Stimulated activated CD4-positive, alpha-beta T cell treated with anti-CD3 and anti-CD28 coated beads, Interleukin-1b, Interleukin-23, amount 100 ng/mL, for 1 hour (primary cell): Measurements from ENCODE around the gene MICAL2.

Experiments used
- DNase-seq, 2 donors: peaks; one replicate each; pipeline ENCODE4 v3.0.0-alpha.2; 2020; ENCODE audit warnings: low read depth in 2 of 2

MICAL2 gene

GRCh38 chr11:12188548-12189317 is 78.3 kb downstream of the MICAL2 start:
- no peak for DNase-seq

- DNase-seq, result no peak
Measured at GRCh38 chr11:12189543-12190235, 79.3 kb downstream of the MICAL2 start.

- DNase-seq, result no peak
Measured at GRCh38 chr11:12190511-12190910, 80.1 kb downstream of the MICAL2 start.

- DNase-seq, result no peak
Measured at GRCh38 chr11:12192794-12193514, 82.6 kb downstream of the MICAL2 start.

GRCh38 chr11:12193515-12194336 is 83.3 kb downstream of the MICAL2 start:
- DNase-seq, result no peak

- no peak for DNase-seq
Measured at GRCh38 chr11:12195768-12196167, 85.4 kb downstream of the MICAL2 start.

GRCh38 chr11:12196308-12196707 is 85.9 kb downstream of the MICAL2 start:
- DNase-seq, result no peak

- no peak for DNase-seq
Measured at GRCh38 chr11:12196872-12197271, 86.5 kb downstream of the MICAL2 start.

GRCh38 chr11:12198251-12199222 is 88.1 kb downstream of the MICAL2 start:
- DNase-seq, result no peak

GRCh38 chr11:12199231-12199948 is 89.0 kb downstream of the MICAL2 start:
- DNase-seq, result no peak

GRCh38 chr11:12200279-12200990 is 90.0 kb downstream of the MICAL2 start:
- DNase-seq, result no peak

GRCh38 chr11:12200991-12201985 is 90.9 kb downstream of the MICAL2 start:
- DNase-seq, result no peak

- no peak for DNase-seq
Measured at GRCh38 chr11:12202661-12203310, 92.4 kb downstream of the MICAL2 start.

- DNase-seq, result no peak
Measured at GRCh38 chr11:12204506-12204905, 94.1 kb downstream of the MICAL2 start.

- no peak for DNase-seq
Measured at GRCh38 chr11:12205330-12205729, 94.9 kb downstream of the MICAL2 start.

- DNase-seq, result no peak
Measured at GRCh38 chr11:12206529-12206928, 96.1 kb downstream of the MICAL2 start.

GRCh38 chr11:12207384-12208150 is 97.2 kb downstream of the MICAL2 start:
- DNase-seq, result no peak
